HCT116 (cell line): Measurements from ENCODE around the gene LRR1. TPM values are rescaled to one million over a fixed set of nuclear protein-coding genes. Genes with fewer than 3 reads are reported as not detected.

Source experiments
- ATAC-seq: fragments of 200-7000 bp; cut with Tn5 transposase; 2 replicates; pipeline ENCODE4 v1.9.1; 2020; ENCODE audit warnings: mild to moderate bottlenecking, moderate library complexity
- BruUV-seq: library from RNA; stranded (reverse); fragments of 400-500 nt; replicated peaks from 2 replicates; lab custom pipeline; 2021; lab: Mats Ljungman, UMichigan
- CTCF ChIA-PET: fragments of 300-600 bp; sonication (Branson Sonifier 250); formaldehyde crosslinking; loops from one replicate; lab custom pipeline; 2021; ENCODE audit warnings: antibody characterized with exemption; lab: Charles Lee
- POLR2A ChIA-PET: fragments of 300-600, 350-600 bp; sonication (Branson Sonifier 250); formaldehyde crosslinking; loops from one replicate; lab custom pipeline; 2021; ENCODE audit warnings: antibody characterized with exemption; lab: Charles Lee
- RAD21 ChIA-PET, 2 experiments: fragments of 300-600 bp; sonication (Branson Sonifier 250); formaldehyde crosslinking; loops; one replicate each; lab custom pipeline; 2023; ENCODE audit warnings: low total read pairs in 2 of 2; ENCODE audit not compliant: uncharacterized antibody in 2 of 2, unreplicated experiment in 2 of 2, low non-redundant PET in 1 of 2; lab: Charles Lee
- DNase-seq: peaks from one replicate; pipeline ENCODE4 v3.0.0-alpha.2; 2010; ENCODE audit warnings: low read depth, low spot score
- H2AFZ ChIP-seq: fragments of 200-600 bp; shearing (Covaris generic), sonication (generic); 2 replicates; pipeline ENCODE4 v1.6.1; 2017; ENCODE audit warnings: low read depth, mixed run types, mixed read lengths, antibody characterized with exemption, low read length; ENCODE audit not compliant: poor library complexity, severe bottlenecking
- H3K27ac ChIP-seq: 2 replicates; pipeline ENCODE4 v1.5.1; 2012; ENCODE audit warnings: low read depth, low read length
- H3K27me3 ChIP-seq: fragments of 200-600 bp; sonication (generic); 2 replicates; pipeline ENCODE4 v1.6.1; 2016; ENCODE audit warnings: mixed run types, low read length, mixed read lengths; ENCODE audit not compliant: insufficient read depth
- H3K36me3 ChIP-seq, 2 experiments: fragments of 200-500 bp in 1 of 2; fragments of 200-600 bp in 1 of 2; sonication (Bioruptor generic) in 1 of 2; sonication (generic) in 1 of 2; 2 replicates each; pipeline versions ENCODE4 v1.5.1 to v1.6.1; 2014 to 2016; ENCODE audit warnings: low read length in 2 of 2, inconsistent platforms in 1 of 2, mixed read lengths in 1 of 2, mixed run types in 1 of 2; ENCODE audit not compliant: insufficient read depth in 2 of 2, control insufficient read depth in 1 of 2
- H3K4me1 ChIP-seq, 2 experiments: fragments of 200-600 bp in 1 of 2; sonication (generic) in 1 of 2; 2 replicates each; pipeline versions ENCODE4 v1.5.1 to v1.6.1; 2012 to 2017; ENCODE audit warnings: low read length in 2 of 2, inconsistent platforms in 1 of 2, mild to moderate bottlenecking in 1 of 2, mixed read lengths in 1 of 2, mixed run types in 1 of 2, moderate library complexity in 1 of 2; ENCODE audit not compliant: insufficient read depth in 2 of 2, control insufficient read depth in 1 of 2
- H3K4me2 ChIP-seq: fragments of 200-600 bp; sonication (generic); 2 replicates; pipeline ENCODE4 v1.6.1; 2017; ENCODE audit warnings: mixed run types, low read length, mixed read lengths
- H3K4me3 ChIP-seq, 2 experiments: fragments of 200-600 bp in 1 of 2; sonication (generic) in 1 of 2; replicated peaks in 1 of 2; 2 replicates each; pipeline ENCODE4 v1.5.1; 2011 to 2016; ENCODE audit warnings: low read length in 2 of 2, control low read depth in 1 of 2, low read depth in 1 of 2, mild to moderate bottlenecking in 1 of 2, mixed read lengths in 1 of 2, mixed run types in 1 of 2
- H3K79me2 ChIP-seq: fragments of 200-600 bp; sonication (generic); 2 replicates; pipeline ENCODE4 v1.6.1; 2017; ENCODE audit warnings: mild to moderate bottlenecking, mixed run types, low read length, moderate library complexity, mixed read lengths; ENCODE audit not compliant: insufficient read depth
- H3K9ac ChIP-seq: fragments of 200-600 bp; sonication (generic); 2 replicates; pipeline ENCODE4 v1.6.1; 2016; ENCODE audit warnings: low read length, mixed read lengths
- H3K9me2 ChIP-seq: fragments of 200-600 bp; sonication (generic), shearing (Covaris generic); 2 replicates; pipeline ENCODE4 v1.6.1; 2017; ENCODE audit warnings: mixed run types, mild to moderate bottlenecking, moderate library complexity; ENCODE audit not compliant: insufficient read depth
- H3K9me3 ChIP-seq, 2 experiments: fragments of 200-500 bp in 1 of 2; fragments of 200-600 bp in 1 of 2; sonication (Bioruptor generic) in 1 of 2; sonication (generic) in 1 of 2; 2 replicates each; pipeline ENCODE4 v1.6.1; 2014 to 2017; ENCODE audit warnings: low read length in 2 of 2, mixed read lengths in 2 of 2, inconsistent platforms in 1 of 2, low read depth in 1 of 2, mild to moderate bottlenecking in 1 of 2, mixed run types in 1 of 2, moderate library complexity in 1 of 2; ENCODE audit not compliant: control insufficient read depth in 1 of 2, insufficient read depth in 1 of 2
- H4K20me1 ChIP-seq: fragments of 200-600 bp; sonication (generic), shearing (Covaris generic); 2 replicates; pipeline ENCODE4 v1.6.1; 2017; ENCODE audit warnings: mixed run types, mild to moderate bottlenecking, moderate library complexity; ENCODE audit not compliant: insufficient read depth
- CBX3 ChIP-seq: IDR thresholded peaks from 2 replicates; pipeline ENCODE4 v1.6.1; 2012; ENCODE audit warnings: low read depth
- CEBPB ChIP-seq: IDR thresholded peaks from 2 replicates; pipeline ENCODE4 v1.6.1; 2012; ENCODE audit warnings: low read depth
- EZH2 ChIP-seq: fragments of 200-600 bp; sonication (generic); IDR thresholded peaks from 2 replicates; pipeline ENCODE4 v1.6.1; 2017; ENCODE audit warnings: antibody characterized with exemption, mixed run types
- EZH2phosphoT487 ChIP-seq: fragments of 200-600 bp; IDR thresholded peaks from 2 replicates; pipeline ENCODE4 v1.6.1; 2018; ENCODE audit warnings: antibody characterized with exemption, borderline replicate concordance
- JUND ChIP-seq: IDR thresholded peaks from 2 replicates; pipeline ENCODE4 v1.6.1; 2012
- RAD21 ChIP-seq: IDR thresholded peaks from 2 replicates; pipeline ENCODE4 v1.6.1; 2012; ENCODE audit warnings: low read depth, mild to moderate bottlenecking
- SP1 ChIP-seq: IDR thresholded peaks from 2 replicates; pipeline ENCODE4 v1.6.1; 2012; ENCODE audit warnings: low read depth
- TCF7L2 ChIP-seq: IDR thresholded peaks from 2 replicates; pipeline ENCODE4 v1.7.0; 2011; ENCODE audit warnings: borderline replicate concordance, inconsistent platforms; ENCODE audit not compliant: insufficient read depth, insufficient read length; ENCODE audit errors: extremely low read depth
- ZFX ChIP-seq: fragments of 450-650 bp; IDR thresholded peaks from 2 replicates; pipeline ENCODE4 v1.6.1; 2017
- ZNF274 ChIP-seq: fragments of 200-500 bp; sonication (Bioruptor generic); IDR thresholded peaks from 2 replicates; pipeline ENCODE4 v1.6.1; 2014; ENCODE audit warnings: mild to moderate bottlenecking, low read depth, low read length, inconsistent platforms
- intact Hi-C: fragments of 100-400 bp; cut with micrococcal nuclease; formaldehyde crosslinking; loops from 2 replicates; pipeline ENCODE4 v1.10.0; 2022
- total RNA-seq: library from RNA; stranded (reverse); gene quantifications from one replicate; pipeline ENCODE4 v1.2.1, GENCODE V29; 2021; ENCODE audit not compliant: unreplicated experiment
- TF ChIP-seq, protein P1 (sequence below): IDR thresholded peaks from 2 replicates; pipeline ENCODE4 v1.6.1; 2012; ENCODE audit warnings: low read depth
- TF ChIP-seq, protein P2 (sequence below): IDR thresholded peaks from 2 replicates; pipeline ENCODE4 v1.6.1; 2012
- TF ChIP-seq, protein P3 (sequence below): IDR thresholded peaks from 2 replicates; pipeline ENCODE4 v1.6.1; 2012

The LRR1 gene
- total RNA-seq, 1 experiment from 2014 or later = 34.6 TPM

DNA sequence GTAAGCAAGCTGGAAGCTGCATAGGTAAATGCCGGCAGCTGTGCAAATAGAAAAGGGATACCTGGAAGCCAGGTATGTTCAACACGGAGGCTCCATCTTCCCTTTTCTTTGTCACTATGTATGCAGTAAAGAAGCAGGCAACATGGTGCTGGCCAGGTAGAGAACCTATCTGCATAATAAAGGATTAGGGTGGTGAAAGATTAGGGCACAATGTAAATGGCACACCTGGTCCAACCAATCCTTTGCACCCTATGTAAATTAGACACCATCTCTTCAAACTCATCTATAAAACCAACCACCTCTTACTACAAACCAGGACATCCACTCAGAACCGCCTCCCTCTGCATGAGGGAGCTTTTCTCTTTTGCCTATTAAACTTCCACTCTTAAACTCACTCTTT is 44.8 kb upstream of the LRR1 start:
- Histone ChIP-seq H4K20me1 (no peaks in the 10 kb centered on the region), H3K4me2 (no peak overlapping the region), H3K9me3 (no peaks in the 10 kb centered on the region), H3K9me2 (no peaks in the 10 kb centered on the region), H3K27ac (no peak overlapping the region), H3K27me3 (no peaks in the 10 kb centered on the region), H3K9ac (no peak overlapping the region), H3K79me2 (no peaks in the 10 kb centered on the region), H3K4me3 (no peak overlapping the region), H3K36me3 (no peaks in the 10 kb centered on the region), H3K4me1 (peaks cover 0 to 12% of the 10 kb centered on the region in 2 experiments; a peak in 3 of 4 replicates), H2AFZ (no peak overlapping the region)
- CTCF ChIA-PET = interaction anchor here (1.0 kb wide), 1 partner anchor 33 kb away, joined by 3 read pairs; no protein-coding TSS in a partner anchor
- intact Hi-C loops = no loop called here
- ATAC-seq (no peak), DNase-seq (no peak)
- no TSS peak for BruUV-seq
- POLR2A ChIA-PET = no interaction called here
- TF ChIP-seq, protein P1, sequence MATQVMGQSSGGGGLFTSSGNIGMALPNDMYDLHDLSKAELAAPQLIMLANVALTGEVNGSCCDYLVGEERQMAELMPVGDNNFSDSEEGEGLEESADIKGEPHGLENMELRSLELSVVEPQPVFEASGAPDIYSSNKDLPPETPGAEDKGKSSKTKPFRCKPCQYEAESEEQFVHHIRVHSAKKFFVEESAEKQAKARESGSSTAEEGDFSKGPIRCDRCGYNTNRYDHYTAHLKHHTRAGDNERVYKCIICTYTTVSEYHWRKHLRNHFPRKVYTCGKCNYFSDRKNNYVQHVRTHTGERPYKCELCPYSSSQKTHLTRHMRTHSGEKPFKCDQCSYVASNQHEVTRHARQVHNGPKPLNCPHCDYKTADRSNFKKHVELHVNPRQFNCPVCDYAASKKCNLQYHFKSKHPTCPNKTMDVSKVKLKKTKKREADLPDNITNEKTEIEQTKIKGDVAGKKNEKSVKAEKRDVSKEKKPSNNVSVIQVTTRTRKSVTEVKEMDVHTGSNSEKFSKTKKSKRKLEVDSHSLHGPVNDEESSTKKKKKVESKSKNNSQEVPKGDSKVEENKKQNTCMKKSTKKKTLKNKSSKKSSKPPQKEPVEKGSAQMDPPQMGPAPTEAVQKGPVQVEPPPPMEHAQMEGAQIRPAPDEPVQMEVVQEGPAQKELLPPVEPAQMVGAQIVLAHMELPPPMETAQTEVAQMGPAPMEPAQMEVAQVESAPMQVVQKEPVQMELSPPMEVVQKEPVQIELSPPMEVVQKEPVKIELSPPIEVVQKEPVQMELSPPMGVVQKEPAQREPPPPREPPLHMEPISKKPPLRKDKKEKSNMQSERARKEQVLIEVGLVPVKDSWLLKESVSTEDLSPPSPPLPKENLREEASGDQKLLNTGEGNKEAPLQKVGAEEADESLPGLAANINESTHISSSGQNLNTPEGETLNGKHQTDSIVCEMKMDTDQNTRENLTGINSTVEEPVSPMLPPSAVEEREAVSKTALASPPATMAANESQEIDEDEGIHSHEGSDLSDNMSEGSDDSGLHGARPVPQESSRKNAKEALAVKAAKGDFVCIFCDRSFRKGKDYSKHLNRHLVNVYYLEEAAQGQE = no peak
- no peak for TF ChIP-seq SP1
- no peak for TF ChIP-seq JUND
- no peak for TF ChIP-seq EZH2
- TF ChIP-seq ZNF274 = no peak
- no peak for TF ChIP-seq TCF7L2
- no peak for TF ChIP-seq EZH2phosphoT487
- TF ChIP-seq, protein P2, sequence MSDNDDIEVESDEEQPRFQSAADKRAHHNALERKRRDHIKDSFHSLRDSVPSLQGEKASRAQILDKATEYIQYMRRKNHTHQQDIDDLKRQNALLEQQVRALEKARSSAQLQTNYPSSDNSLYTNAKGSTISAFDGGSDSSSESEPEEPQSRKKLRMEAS = no peak
- no peak for TF ChIP-seq RAD21
- no peak for TF ChIP-seq CEBPB
- no peak for TF ChIP-seq ZFX
- TF ChIP-seq CBX3 = no peak
- TF ChIP-seq, protein P3, sequence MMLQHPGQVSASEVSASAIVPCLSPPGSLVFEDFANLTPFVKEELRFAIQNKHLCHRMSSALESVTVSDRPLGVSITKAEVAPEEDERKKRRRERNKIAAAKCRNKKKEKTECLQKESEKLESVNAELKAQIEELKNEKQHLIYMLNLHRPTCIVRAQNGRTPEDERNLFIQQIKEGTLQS = no peak
- RAD21 ChIA-PET = no interaction called here
